Measurements from ENCODE around the gene NTN5. TPM values are rescaled to one million over a fixed set of nuclear protein-coding genes. Genes with fewer than 3 reads are reported as not detected.

Gene NTN5
- total RNA-seq, 1 donor from 2014 or later, result not detected

GRCh38 chr19:48616041-48616436, 56.8 kb downstream of the NTN5 start:
- no peak for DNase-seq (ENCODE audit: low read depth in 2 of 2)

GRCh38 chr19:48615231-48616040, 57.4 kb downstream of the NTN5 start:
- no peak for DNase-seq (ENCODE audit: low read depth in 2 of 2)

DNA sequence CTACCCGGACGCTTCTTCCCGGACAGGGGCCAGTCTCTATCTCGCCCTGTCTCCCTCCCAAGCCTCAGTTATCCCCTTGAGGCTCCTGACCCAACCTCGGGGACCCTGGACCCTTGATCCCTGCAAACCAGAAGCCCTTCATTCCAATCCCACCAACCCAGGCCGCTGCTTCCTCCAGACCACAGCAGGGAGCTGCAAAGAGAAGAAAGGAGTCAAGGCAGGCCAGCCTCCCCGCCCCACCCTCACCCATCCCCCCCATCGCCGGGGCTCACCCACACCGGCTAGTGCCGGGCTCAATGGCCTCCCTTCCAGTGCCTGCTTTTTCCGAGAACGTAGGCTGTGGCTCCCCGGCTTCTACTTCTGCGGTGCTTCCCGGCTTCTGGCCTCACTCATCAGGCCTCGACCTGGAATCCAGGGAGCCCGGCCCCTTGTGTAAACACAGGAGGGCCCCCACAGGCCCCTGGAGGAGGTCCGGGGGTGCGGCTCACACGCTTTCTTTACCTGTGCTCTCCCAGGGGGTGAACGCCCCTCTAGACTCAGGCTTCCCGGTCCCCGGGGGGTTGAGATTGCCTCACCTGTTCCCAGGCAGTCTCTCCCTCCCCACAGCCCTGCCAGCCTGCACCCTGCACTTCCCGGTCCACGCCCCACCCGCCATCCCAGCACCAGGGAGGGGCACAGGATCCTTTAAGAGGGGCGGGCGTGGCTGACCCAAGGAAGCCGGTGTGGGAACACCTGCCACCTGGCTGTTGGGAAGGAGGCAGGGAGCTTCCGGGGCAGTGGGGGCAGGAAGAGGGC, 58.2 kb downstream of the NTN5 start, which contains the start of gene FAM83E:
Gene FAM83E, minus strand, starts transcription at position 641 of the 795 bp plus-strand sequence. CDS start 1,704 bp downstream, outside the sequence.
- DNase-seq (ENCODE audit: low read depth in 2 of 2), result no peak

DNA sequence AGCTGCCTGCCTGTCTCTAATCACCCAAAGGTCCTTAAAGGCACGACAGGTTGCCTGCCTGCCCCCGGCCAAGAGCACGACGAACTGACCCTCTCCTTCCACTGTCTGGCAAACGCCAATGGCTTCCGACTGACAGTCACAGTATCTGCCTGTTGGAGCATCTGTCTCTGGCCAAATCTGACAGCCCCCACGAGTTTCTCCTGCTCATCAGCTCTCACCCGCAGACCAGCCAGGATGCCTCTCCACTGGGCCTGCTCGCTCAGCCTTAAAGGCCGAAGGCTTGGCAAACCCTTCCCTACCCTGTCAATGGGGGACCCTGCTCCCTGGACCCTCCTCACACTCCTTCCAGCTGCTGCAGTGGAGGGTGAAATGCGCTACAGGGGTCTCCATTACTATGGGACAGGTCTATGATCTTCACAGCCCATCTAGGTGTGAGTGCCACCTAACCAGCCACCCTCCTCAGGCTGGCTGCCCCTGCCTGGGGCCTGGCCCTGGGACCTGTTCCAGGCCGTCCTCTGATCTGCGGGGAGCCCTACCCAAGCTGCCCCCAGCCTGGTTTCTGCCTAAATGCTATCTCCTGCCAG, 58.9 kb downstream of the NTN5 start:
- no peak for DNase-seq (ENCODE audit: low read depth in 2 of 2)

DNA sequence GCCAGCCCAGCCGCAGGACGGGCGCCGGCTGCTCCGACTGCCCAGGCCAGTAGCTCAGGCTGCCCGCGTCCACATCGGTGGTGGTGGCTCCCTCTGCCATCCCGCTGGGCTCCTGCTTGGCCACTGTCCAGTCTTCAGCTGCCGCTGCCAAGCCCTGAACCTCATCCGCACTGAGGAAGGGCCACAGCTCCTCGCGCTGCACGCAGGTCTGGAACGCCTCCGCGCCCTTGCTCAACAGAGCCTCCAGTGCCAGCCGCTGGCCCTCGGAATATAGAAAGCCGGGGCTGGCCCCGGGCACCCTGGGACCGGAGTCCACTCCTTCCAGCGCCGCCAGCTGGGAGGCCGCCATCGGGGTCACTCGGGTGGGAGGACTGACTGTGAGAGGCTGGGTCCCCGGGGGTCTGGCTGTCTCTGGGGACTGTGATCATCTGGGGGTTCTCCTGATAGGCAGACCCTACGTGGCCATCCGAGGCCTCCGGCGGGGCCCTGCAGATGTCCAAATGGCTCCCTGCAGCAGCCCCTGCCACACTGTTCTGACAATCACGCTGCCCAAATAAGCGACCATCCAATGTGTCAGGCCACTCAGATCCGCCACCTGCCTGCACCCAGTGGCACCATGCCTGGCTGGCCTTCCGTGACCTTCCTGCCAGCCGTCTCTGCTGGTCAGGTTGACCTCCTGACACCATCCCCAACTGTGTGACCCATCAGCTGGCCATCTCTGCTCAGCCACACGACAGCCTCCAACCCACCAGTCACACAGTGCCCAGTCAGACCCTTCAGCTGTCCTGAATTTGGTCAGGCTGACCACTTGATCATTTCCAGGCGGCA, 59.6 kb downstream of the NTN5 start:
- DNase-seq (ENCODE audit: low read depth in 2 of 2), result no peak

DNA sequence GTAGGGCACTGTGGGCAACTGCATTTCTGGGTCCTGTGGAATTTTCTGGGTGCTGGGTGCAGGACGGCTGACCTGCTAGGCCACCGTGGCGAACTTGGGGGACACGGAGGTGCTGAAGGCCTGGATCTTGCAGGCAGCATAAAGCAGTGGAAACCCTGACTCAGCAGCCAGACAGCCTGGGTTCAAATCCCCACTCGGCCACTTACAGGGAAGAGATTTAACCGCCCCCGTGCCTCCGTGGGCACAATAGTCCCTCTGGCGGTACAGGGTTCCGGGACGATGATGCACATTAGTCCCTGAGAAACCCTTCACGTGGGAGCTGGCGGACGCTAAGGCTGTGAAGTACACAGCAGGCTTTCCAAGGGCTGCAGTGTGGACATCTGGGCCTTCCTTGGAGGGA, 60.9 kb downstream of the NTN5 start:
- DNase-seq (ENCODE audit: low read depth in 2 of 2), result no peak

Other genes starting within 250 kb of the NTN5 start
- gene GRWD1, start 227.0 kb downstream of the NTN5 start, total RNA-seq, result 14.8 and 22.8 TPM in 2 replicates
- 0.13 TPM in 2 replicates for gene KCNJ14, start 217.4 kb downstream of the NTN5 start, total RNA-seq
- 42.0 and 64.6 TPM in 2 replicates for gene CYTH2, start 203.6 kb downstream of the NTN5 start, total RNA-seq
- under 0.01 and 0.13 TPM in 2 replicates for gene LMTK3, start 161.2 kb downstream of the NTN5 start, total RNA-seq
- 0.13 TPM in 1 of 2 replicates, not detected in the other for gene SULT2B1, start 120.8 kb downstream of the NTN5 start, total RNA-seq
- gene SPACA4, start 66.3 kb downstream of the NTN5 start, total RNA-seq, result not detected in 2 replicates
- gene FAM83E, start 57.9 kb downstream of the NTN5 start, total RNA-seq, result 0.25 and 0.26 TPM in 2 replicates
- gene RPL18, start 53.8 kb downstream of the NTN5 start, total RNA-seq, result 1,899 and 2,423 TPM in 2 replicates
- gene SPHK2, start 53.5 kb downstream of the NTN5 start, total RNA-seq, result 3.9 and 6.3 TPM in 2 replicates
- 1.4 and 2.8 TPM in 2 replicates for gene DBP, start 35.6 kb downstream of the NTN5 start, total RNA-seq
- gene CA11, start 26.8 kb downstream of the NTN5 start, total RNA-seq, result 2.6 and 4.6 TPM in 2 replicates
- not detected in 2 replicates for gene FUT2, start 23.0 kb upstream of the NTN5 start, total RNA-seq
- gene MAMSTR, start 46.7 kb upstream of the NTN5 start, total RNA-seq, result under 0.01 and 0.13 TPM in 2 replicates
- gene RASIP1, start 67.6 kb upstream of the NTN5 start, total RNA-seq, result 59.4 and 82.1 TPM in 2 replicates
- gene IZUMO1, start 73.9 kb upstream of the NTN5 start, total RNA-seq, result 0.25 and 0.26 TPM in 2 replicates
- gene FUT1, start 79.6 kb upstream of the NTN5 start, total RNA-seq, result 6.0 and 7.7 TPM in 2 replicates
- gene FGF21, start 82.5 kb upstream of the NTN5 start, total RNA-seq, result not detected in 2 replicates
- gene BCAT2, start 138.0 kb upstream of the NTN5 start, total RNA-seq, result 29.0 and 33.3 TPM in 2 replicates
- gene HSD17B14, start 163.5 kb upstream of the NTN5 start, total RNA-seq, result 2.8 and 4.2 TPM in 2 replicates
- 2.7 and 6.8 TPM in 2 replicates for gene PLEKHA4, start 195.6 kb upstream of the NTN5 start, total RNA-seq
- 21.6 and 36.4 TPM in 2 replicates for gene PPP1R15A, start 199.4 kb upstream of the NTN5 start, total RNA-seq
- gene TULP2, start 225.7 kb upstream of the NTN5 start, total RNA-seq, result under 0.01 and 0.13 TPM in 2 replicates
- gene NUCB1, start 227.3 kb upstream of the NTN5 start, total RNA-seq, result 89.7 and 166 TPM in 2 replicates